ENCODE data around the gene MYBPC2. TPM values are rescaled to one million over a fixed set of nuclear protein-coding genes. Genes with fewer than 3 reads are reported as not detected.
A peak's percentile ranks its signal among the peaks of the same experiment; 100 is the strongest.

Gene MYBPC2
- total RNA-seq, 6 donors from 2014 or later: 0.09 to 0.17 TPM; not detected in 4

DNA sequence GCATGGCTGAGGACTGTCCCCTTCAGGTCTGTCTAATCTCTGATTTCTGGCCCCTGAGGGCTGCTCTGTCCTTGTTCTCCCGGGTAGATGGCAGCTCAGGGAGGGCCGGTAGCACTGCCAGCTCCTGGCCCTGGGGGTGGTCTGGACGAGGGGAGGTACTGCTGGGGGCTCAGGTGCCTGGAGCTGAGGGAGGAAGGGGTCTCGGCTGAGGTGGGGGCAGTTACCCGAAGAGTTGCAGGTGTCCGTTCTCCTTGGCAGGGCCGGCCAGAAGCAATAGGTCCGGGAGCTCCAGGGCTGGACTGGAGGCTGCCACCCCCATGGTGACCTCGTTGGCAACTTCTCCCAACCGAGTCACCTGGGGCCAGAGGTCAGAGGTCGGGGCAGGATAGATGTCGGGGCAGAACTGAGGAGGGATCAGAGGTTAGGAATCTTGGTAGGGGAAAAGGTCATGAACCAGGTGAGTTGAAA, 42.4 kb downstream of the MYBPC2 start:
- Histone ChIP-seq H3K27ac (no peak overlapping the region), H3K36me3 (peaks cover 7 to 23% (median 12%) of the 10 kb centered on the region in 4 donors), H3K27me3 (no peaks in the 10 kb centered on the region), H3K4me3 (no peak overlapping the region), H3K9me3 (no peaks in the 10 kb centered on the region), H3K4me1 (peaks cover 11 to 27% (median 15%) of the 10 kb centered on the region in 4 donors)
- ATAC-seq (ENCODE audit: low FRiP score in 2 of 2) (no peak), DNase-seq (no peak)
- TF ChIP-seq POLR2AphosphoS5 (IDR thresholded peaks at IDR 0.05) (no peak), EP300 (IDR thresholded peaks at IDR 0.05) (no peak), POLR2A (IDR thresholded peaks at IDR 0.05) (no peak)
- TF ChIP-seq, protein P1, sequence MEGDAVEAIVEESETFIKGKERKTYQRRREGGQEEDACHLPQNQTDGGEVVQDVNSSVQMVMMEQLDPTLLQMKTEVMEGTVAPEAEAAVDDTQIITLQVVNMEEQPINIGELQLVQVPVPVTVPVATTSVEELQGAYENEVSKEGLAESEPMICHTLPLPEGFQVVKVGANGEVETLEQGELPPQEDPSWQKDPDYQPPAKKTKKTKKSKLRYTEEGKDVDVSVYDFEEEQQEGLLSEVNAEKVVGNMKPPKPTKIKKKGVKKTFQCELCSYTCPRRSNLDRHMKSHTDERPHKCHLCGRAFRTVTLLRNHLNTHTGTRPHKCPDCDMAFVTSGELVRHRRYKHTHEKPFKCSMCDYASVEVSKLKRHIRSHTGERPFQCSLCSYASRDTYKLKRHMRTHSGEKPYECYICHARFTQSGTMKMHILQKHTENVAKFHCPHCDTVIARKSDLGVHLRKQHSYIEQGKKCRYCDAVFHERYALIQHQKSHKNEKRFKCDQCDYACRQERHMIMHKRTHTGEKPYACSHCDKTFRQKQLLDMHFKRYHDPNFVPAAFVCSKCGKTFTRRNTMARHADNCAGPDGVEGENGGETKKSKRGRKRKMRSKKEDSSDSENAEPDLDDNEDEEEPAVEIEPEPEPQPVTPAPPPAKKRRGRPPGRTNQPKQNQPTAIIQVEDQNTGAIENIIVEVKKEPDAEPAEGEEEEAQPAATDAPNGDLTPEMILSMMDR (IDR thresholded peaks at IDR 0.05): no peak
- 83 to 87% methylated on average over 12 of the region's 12 CpGs for WGBS, 2 donors

DNA sequence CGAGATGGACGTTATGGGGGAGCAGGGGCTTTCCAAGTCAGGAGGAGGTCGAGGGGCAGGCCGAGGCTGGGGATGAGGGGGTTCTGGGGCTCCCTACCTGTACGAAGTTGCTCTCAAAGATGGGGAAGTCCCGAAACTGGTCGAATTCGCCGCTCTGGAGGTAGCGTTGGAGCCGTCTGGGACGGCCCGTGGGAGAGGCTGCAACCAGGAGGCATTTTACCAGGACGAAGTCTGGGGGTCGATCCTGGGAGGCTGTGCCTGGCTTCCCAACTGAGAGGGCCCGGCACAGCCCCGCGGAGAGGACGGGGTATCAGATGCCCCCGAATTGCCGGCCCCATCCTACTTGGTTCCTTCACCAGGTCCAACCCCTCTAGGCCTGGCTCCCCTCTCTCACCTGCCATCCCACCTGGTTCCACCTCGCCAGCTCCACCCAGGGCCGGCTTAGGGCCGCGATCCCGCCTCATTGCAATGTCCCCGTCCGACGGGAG, 43.1 kb downstream of the MYBPC2 start:
- DNase-seq (no peak), ATAC-seq (ENCODE audit: low FRiP score in 2 of 2) (no peak)
- Histone ChIP-seq H3K27me3 (no peaks in the 10 kb centered on the region), H3K36me3 (peaks cover 11 to 30% (median 19%) of the 10 kb centered on the region in 4 donors), H3K9me3 (no peaks in the 10 kb centered on the region), H3K4me1 (peaks cover 11 to 27% (median 15%) of the 10 kb centered on the region in 4 donors), H3K27ac (peak overlapping the region in 3 of 4 donors; percentile 84 to 90 (median 86)), H3K4me3 (peak overlapping the region in 3 of 4 donors; percentile 94 to 100 (median 96))
- 79 to 83% methylated on average over 29 of the region's 29 CpGs for WGBS, 2 donors
- TF ChIP-seq, protein P1 (IDR thresholded peaks at IDR 0.05): no peak

DNA sequence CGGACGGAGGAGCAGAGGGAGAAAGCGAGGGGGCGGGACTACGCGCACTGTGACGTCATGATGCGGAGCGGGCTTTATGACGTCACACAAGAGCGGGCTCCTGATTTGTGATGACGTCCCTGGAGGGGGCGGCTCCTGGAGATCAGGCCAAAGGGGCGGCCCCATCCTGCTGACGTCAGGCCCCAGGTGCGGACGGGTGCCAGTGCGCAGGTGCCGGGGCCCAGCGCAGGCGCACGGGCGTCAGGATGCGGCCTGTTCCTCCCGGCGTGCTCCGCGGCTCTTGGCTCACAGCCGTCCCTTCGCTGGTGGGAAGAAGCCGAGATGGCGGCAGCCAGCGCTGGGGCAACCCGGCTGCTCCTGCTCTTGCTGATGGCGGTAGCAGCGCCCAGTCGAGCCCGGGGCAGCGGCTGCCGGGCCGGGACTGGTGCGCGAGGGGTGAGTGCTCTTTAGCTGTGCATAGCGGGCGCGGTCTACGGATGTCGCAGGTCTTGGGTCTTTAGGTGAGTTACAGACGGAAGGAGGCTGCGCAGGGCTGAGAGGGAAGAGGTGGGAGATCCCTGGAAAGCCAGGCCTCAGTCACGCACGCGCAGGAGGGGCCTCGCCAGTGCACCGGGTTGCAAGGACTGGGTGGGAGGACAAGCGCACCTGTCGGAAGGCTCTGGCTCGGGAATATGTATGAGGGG, 43.7 kb downstream of the MYBPC2 start, which contains the start of the genes EMC10 and GARIN5A:
TSS of gene EMC10 (plus strand) at position 284 of the 683 bp plus-strand sequence. CDS start at position 322, 38 bp downstream.
TSS of gene GARIN5A (minus strand) at position 625 of the 683 bp plus-strand sequence. CDS start at position 165, 460 bp downstream.
- DNase-seq: peak; percentile 89 to 98
- Histone ChIP-seq H3K27me3 (no peaks in the 10 kb centered on the region), H3K36me3 (peaks cover 13 to 35% (median 25%) of the 10 kb centered on the region in 4 donors), H3K4me3 (peak within 1 kb of the TSS; percentile 85 to 100 (median 95)), H3K27ac (peak within 1 kb of the TSS; percentile 84 to 90 (median 85)), H3K9me3 (no peaks in the 10 kb centered on the region), H3K4me1 (peaks cover 11 to 27% (median 15%) of the 10 kb centered on the region in 4 donors)
- WGBS, 2 donors: 4 to 6% methylated on average over 36 to 48 of the region's 58 CpGs
- peak; percentile 93 to 96 for ATAC-seq (ENCODE audit: low FRiP score in 2 of 2)
- TF ChIP-seq POLR2A (IDR thresholded peaks at IDR 0.05): peak in 3 of 4 donors; percentile 29 to 85 (median 73)
- TF ChIP-seq POLR2AphosphoS5 (IDR thresholded peaks at IDR 0.05): peak; percentile 76 to 79
- TF ChIP-seq, protein P1 (IDR thresholded peaks at IDR 0.05): peak in 1 of 6 experiments; percentile 6
- TF ChIP-seq EP300 (IDR thresholded peaks at IDR 0.05): peak in 1 of 4 donors; percentile 20

DNA sequence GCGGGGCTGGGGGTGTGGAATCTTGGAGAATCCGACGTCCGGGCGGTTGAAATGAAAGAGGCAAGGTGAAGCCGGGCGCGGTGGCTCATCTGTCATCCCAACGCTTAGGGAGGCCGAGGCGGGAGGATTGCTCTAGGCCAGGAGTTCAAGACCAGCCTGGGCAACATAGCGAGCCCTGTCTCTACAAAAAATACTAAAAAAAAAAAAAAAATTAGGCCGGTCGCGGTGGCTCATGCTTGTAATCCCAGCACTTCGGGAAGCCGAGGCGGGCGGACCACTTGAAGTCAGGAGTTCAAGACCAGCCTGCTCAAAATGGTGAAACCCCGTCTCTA, 44.2 kb downstream of the MYBPC2 start:
- no peak for TF ChIP-seq POLR2A (IDR thresholded peaks at IDR 0.05)
- H3K4me3 ChIP-seq: peak overlapping the region; percentile 85 to 100 (median 95)
- no peak for ATAC-seq (ENCODE audit: low FRiP score in 2 of 2)
- WGBS, 2 donors: 21 to 24% methylated on average over 19 to 20 of the region's 20 CpGs
- no peaks in the 10 kb centered on the region for H3K9me3 ChIP-seq
- H3K4me1 ChIP-seq: peaks cover 11 to 27% (median 15%) of the 10 kb centered on the region in 4 donors
- H3K27me3 ChIP-seq: no peaks in the 10 kb centered on the region
- peaks cover 16 to 40% (median 30%) of the 10 kb centered on the region in 4 donors for H3K36me3 ChIP-seq
- DNase-seq: no peak
- H3K27ac ChIP-seq: peak overlapping the region; percentile 84 to 90 (median 85)

DNA sequence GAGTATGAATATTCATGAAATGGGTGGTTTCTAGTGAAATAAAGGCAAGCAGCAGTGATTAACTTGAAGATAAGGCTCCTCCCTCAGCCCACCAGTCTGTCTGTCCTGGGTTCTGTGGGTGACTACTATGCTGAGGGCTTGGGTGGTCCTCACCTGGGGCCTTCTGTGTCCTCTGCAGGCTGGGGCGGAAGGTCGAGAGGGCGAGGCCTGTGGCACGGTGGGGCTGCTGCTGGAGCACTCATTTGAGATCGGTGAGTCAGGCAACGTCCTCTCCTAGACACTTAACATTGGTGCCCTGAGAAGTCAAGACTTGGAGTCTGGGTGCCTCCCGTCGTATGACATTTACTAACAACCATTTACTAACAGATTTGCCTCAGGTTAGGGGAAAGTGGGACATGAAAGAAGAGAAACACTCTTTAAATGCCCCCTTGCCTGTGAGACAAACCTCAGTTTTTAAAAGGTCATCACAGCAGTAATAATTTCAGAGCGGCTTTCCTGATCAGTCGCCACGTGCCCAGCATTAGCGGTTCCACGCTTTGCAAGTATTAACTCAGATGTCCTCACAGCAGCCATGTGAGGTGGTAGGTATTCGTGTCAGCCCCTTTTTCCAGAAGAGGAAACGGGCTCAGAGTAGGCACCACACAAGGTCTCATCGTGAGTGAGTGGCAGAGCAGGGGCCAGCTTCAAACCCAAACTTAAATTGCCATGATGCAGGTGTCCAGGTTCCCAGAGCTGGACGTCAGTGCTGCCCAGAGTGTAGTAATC, 45.2 kb downstream of the MYBPC2 start:
- Histone ChIP-seq H3K27me3 (no peaks in the 10 kb centered on the region), H3K27ac (no peak overlapping the region), H3K4me1 (peaks cover 11 to 27% (median 15%) of the 10 kb centered on the region in 4 donors), H3K9me3 (no peaks in the 10 kb centered on the region), H3K4me3 (peak overlapping the region in 1 of 4 donors; percentile 100), H3K36me3 (peaks cover 23 to 51% (median 39%) of the 10 kb centered on the region in 4 donors)
- 91 to 94% methylated on average over 16 to 17 of the region's 17 CpGs for WGBS, 2 donors
- DNase-seq: no peak
- ATAC-seq (ENCODE audit: low FRiP score in 2 of 2): no peak
- TF ChIP-seq, protein P1 (IDR thresholded peaks at IDR 0.05): no peak
- TF ChIP-seq EP300 (IDR thresholded peaks at IDR 0.05) (no peak), POLR2A (IDR thresholded peaks at IDR 0.05) (no peak), POLR2AphosphoS5 (IDR thresholded peaks at IDR 0.05) (no peak)

Data from upper lobe of left lung (tissue), 6 donors.